Activated T-helper 17 cell treated with anti-CD3 and anti-CD28 coated beads, Interleukin-2, amount 50 U/mL, for 72 hours (primary cell): Measurements from ENCODE around the gene MRGPRF. TPM values are rescaled to one million over a fixed set of nuclear protein-coding genes. Genes with fewer than 3 reads are reported as not detected.

Source experiments
- ATAC-seq: fragments of 150-1000 bp; cut with Tn5 transposase; replicated peaks from 2 replicates; pipeline ENCODE4 v1.10.0; 2021; ENCODE audit warnings: mild to moderate bottlenecking, moderate library complexity
- H3K27ac Mint-ChIP-seq: one replicate; pipeline ENCODE4 v1.8.0; 2022; ENCODE audit warnings: mixed read lengths
- H3K27me3 Mint-ChIP-seq: one replicate; pipeline ENCODE4 v1.8.0; 2022; ENCODE audit warnings: mixed read lengths
- H3K36me3 Mint-ChIP-seq: one replicate; pipeline ENCODE4 v1.8.0; 2022; ENCODE audit warnings: low read depth, mild to moderate bottlenecking, mixed read lengths
- H3K4me1 Mint-ChIP-seq: one replicate; pipeline ENCODE4 v1.8.0; 2022; ENCODE audit warnings: mixed read lengths
- H3K4me3 Mint-ChIP-seq: one replicate; pipeline ENCODE4 v1.8.0; 2022; ENCODE audit warnings: mild to moderate bottlenecking, mixed read lengths
- H3K9me3 Mint-ChIP-seq: one replicate; pipeline ENCODE4 v1.8.0; 2022; ENCODE audit warnings: mixed read lengths
- total RNA-seq, 2 donors: library from RNA; stranded (reverse); gene quantifications; one replicate each; pipeline ENCODE4 v1.2.3, GENCODE V29; 2022

MRGPRF gene
- total RNA-seq, 2 donors from 2014 or later: not detected

GRCh38 chr11:69040051-69040450 lies 27.0 kb upstream of the MRGPRF start:
- Mint-ChIP-seq H3K9me3 (no peaks in the 10 kb centered on the region), H3K27me3 (peaks cover 5% of the 10 kb centered on the region)

GRCh38 chr11:69039501-69039900 lies 26.5 kb upstream of the MRGPRF start:
- no peak for ATAC-seq
- no peak overlapping the region for H3K27ac Mint-ChIP-seq
- H3K36me3 Mint-ChIP-seq: no peaks in the 10 kb centered on the region
- H3K27me3 Mint-ChIP-seq: peaks cover 5% of the 10 kb centered on the region
- no peak overlapping the region for H3K4me3 Mint-ChIP-seq
- no peaks in the 10 kb centered on the region for H3K4me1 Mint-ChIP-seq
- no peaks in the 10 kb centered on the region for H3K9me3 Mint-ChIP-seq

More at GRCh38 chr11:69040051-69040450, 27.0 kb upstream of the MRGPRF start:
- ATAC-seq: no peak
- Mint-ChIP-seq H3K4me3 (no peak overlapping the region), H3K4me1 (no peaks in the 10 kb centered on the region), H3K36me3 (no peaks in the 10 kb centered on the region), H3K27ac (no peak overlapping the region)

DNA sequence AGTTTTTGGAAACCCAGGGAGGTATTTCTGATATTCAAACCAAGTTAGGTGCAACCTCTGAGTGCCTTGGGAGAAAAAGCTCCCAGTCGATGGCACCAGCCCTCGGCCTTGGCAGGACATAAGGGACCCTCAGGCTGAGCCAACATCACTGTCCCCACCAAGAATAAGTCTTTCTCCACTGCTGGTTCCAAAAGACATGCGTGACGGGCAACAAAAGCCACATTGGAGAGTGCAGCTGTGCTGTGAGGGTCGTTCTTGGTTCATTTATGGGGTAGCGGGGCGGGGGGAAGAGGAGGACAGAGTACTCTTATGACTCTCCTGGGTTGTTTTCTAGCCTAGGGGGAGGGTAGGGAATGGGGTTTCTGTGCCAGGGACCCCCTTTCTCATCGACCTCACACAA lies 24.5 kb upstream of the MRGPRF start:
- ATAC-seq: no peak
- Mint-ChIP-seq H3K36me3 (no peaks in the 10 kb centered on the region), H3K27ac (no peak overlapping the region), H3K9me3 (no peaks in the 10 kb centered on the region), H3K4me1 (no peaks in the 10 kb centered on the region), H3K4me3 (no peak overlapping the region), H3K27me3 (peaks cover 5% of the 10 kb centered on the region)

DNA sequence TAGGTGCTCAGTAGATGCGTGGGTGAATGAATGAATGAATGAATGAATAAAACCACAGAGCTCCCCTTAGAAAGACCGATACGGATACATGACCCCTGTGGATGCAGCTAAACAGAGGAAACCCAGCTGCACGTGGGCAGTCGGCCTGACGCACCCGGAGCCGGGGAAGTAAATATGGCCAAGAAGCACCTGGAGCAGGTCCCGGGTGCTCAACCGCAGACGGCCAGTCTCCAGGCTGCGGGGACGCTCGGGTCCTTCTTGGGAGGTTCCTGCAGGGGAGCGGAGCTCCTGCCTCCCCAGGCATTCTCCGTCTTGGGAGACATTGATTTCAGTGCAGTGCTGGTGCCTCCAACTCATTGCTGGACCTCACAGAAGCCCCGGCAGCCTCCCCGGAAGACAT lies 24.0 kb upstream of the MRGPRF start:
- Mint-ChIP-seq H3K27me3 (peaks cover 5% of the 10 kb centered on the region), H3K4me1 (no peaks in the 10 kb centered on the region), H3K9me3 (no peaks in the 10 kb centered on the region), H3K4me3 (no peak overlapping the region), H3K36me3 (no peaks in the 10 kb centered on the region), H3K27ac (no peak overlapping the region)
- no peak for ATAC-seq

GRCh38 chr11:69035946-69036340 lies 22.9 kb upstream of the MRGPRF start:
- H3K36me3 Mint-ChIP-seq: no peaks in the 10 kb centered on the region
- ATAC-seq: no peak
- peaks cover 5% of the 10 kb centered on the region for H3K27me3 Mint-ChIP-seq
- H3K9me3 Mint-ChIP-seq: no peaks in the 10 kb centered on the region
- no peak overlapping the region for H3K4me3 Mint-ChIP-seq
- H3K4me1 Mint-ChIP-seq: no peaks in the 10 kb centered on the region
- H3K27ac Mint-ChIP-seq: no peak overlapping the region

- H3K36me3 Mint-ChIP-seq: no peaks in the 10 kb centered on the region
- no peaks in the 10 kb centered on the region for H3K9me3 Mint-ChIP-seq
- no peak overlapping the region for H3K27ac Mint-ChIP-seq
- peaks cover 5% of the 10 kb centered on the region for H3K27me3 Mint-ChIP-seq
- H3K4me3 Mint-ChIP-seq: no peak overlapping the region
- no peak for ATAC-seq
- no peaks in the 10 kb centered on the region for H3K4me1 Mint-ChIP-seq
These were observed 22.3 kb upstream of the MRGPRF start for GRCh38 chr11:69035150-69035945.

- Mint-ChIP-seq H3K4me3 (no peak overlapping the region), H3K27me3 (peaks cover 5% of the 10 kb centered on the region), H3K4me1 (no peaks in the 10 kb centered on the region), H3K27ac (no peak overlapping the region), H3K36me3 (no peaks in the 10 kb centered on the region), H3K9me3 (no peaks in the 10 kb centered on the region)
- no peak for ATAC-seq
These were observed 21.2 kb upstream of the MRGPRF start for GRCh38 chr11:69034123-69034867.

GRCh38 chr11:69033431-69033830 lies 20.4 kb upstream of the MRGPRF start:
- H3K9me3 Mint-ChIP-seq: no peaks in the 10 kb centered on the region
- no peak overlapping the region for H3K4me3 Mint-ChIP-seq
- no peak overlapping the region for H3K27ac Mint-ChIP-seq
- no peaks in the 10 kb centered on the region for H3K36me3 Mint-ChIP-seq
- H3K27me3 Mint-ChIP-seq: peaks cover 5% of the 10 kb centered on the region
- no peaks in the 10 kb centered on the region for H3K4me1 Mint-ChIP-seq
- ATAC-seq: no peak

- Mint-ChIP-seq H3K9me3 (no peaks in the 10 kb centered on the region), H3K4me3 (no peak overlapping the region), H3K4me1 (no peaks in the 10 kb centered on the region), H3K36me3 (no peaks in the 10 kb centered on the region), H3K27me3 (peaks cover 5% of the 10 kb centered on the region), H3K27ac (no peak overlapping the region)
- no peak for ATAC-seq
These were observed 19.8 kb upstream of the MRGPRF start for GRCh38 chr11:69032833-69033232.

GRCh38 chr11:69030301-69030700 lies 17.3 kb upstream of the MRGPRF start:
- no peaks in the 10 kb centered on the region for H3K27me3 Mint-ChIP-seq
- H3K4me3 Mint-ChIP-seq: no peak overlapping the region
- no peak overlapping the region for H3K27ac Mint-ChIP-seq
- no peaks in the 10 kb centered on the region for H3K9me3 Mint-ChIP-seq
- no peak for ATAC-seq
- no peaks in the 10 kb centered on the region for H3K4me1 Mint-ChIP-seq
- no peaks in the 10 kb centered on the region for H3K36me3 Mint-ChIP-seq

GRCh38 chr11:69027704-69028372 lies 14.8 kb upstream of the MRGPRF start:
- Mint-ChIP-seq H3K27me3 (no peaks in the 10 kb centered on the region), H3K36me3 (no peaks in the 10 kb centered on the region), H3K4me3 (no peak overlapping the region), H3K4me1 (no peaks in the 10 kb centered on the region), H3K9me3 (no peaks in the 10 kb centered on the region), H3K27ac (no peak overlapping the region)
- ATAC-seq: no peak

DNA sequence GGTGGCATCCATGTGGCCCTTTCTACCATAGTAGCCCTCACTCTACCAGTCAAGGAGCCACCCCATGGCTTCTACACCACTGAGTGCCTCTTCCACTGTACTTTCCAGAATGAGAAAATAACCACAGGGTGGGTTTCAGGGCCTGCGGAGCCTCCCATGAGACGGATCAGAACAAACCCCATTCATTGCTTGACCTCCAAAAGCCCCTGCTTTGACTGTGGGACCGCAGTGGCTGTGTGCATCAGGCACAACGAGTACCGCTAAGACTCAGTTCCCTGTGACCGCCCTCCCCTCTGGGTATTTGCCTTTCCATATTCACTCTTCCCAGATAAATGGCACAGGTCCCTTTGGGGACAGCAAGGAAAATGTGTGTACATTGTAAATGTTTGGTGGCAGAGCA lies 11.5 kb upstream of the MRGPRF start:
- H3K27ac Mint-ChIP-seq: no peak overlapping the region
- H3K4me1 Mint-ChIP-seq: no peaks in the 10 kb centered on the region
- no peak for ATAC-seq
- no peaks in the 10 kb centered on the region for H3K36me3 Mint-ChIP-seq
- H3K4me3 Mint-ChIP-seq: no peak overlapping the region
- H3K9me3 Mint-ChIP-seq: no peaks in the 10 kb centered on the region
- H3K27me3 Mint-ChIP-seq: no peaks in the 10 kb centered on the region

GRCh38 chr11:69022260-69022659 lies 9.2 kb upstream of the MRGPRF start:
- H3K4me1 Mint-ChIP-seq: no peaks in the 10 kb centered on the region
- H3K9me3 Mint-ChIP-seq: no peaks in the 10 kb centered on the region
- H3K27me3 Mint-ChIP-seq: no peaks in the 10 kb centered on the region
- ATAC-seq: no peak
- no peak overlapping the region for H3K4me3 Mint-ChIP-seq
- H3K36me3 Mint-ChIP-seq: no peaks in the 10 kb centered on the region
- H3K27ac Mint-ChIP-seq: no peak overlapping the region

- H3K27me3 Mint-ChIP-seq: no peaks in the 10 kb centered on the region
- no peak overlapping the region for H3K27ac Mint-ChIP-seq
- no peaks in the 10 kb centered on the region for H3K9me3 Mint-ChIP-seq
- H3K36me3 Mint-ChIP-seq: no peaks in the 10 kb centered on the region
- no peak for ATAC-seq
- no peak overlapping the region for H3K4me3 Mint-ChIP-seq
- H3K4me1 Mint-ChIP-seq: no peaks in the 10 kb centered on the region
These were observed 5.9 kb upstream of the MRGPRF start for GRCh38 chr11:69018924-69019323.

GRCh38 chr11:69017951-69018350 lies 4.9 kb upstream of the MRGPRF start:
- Mint-ChIP-seq H3K27me3 (no peaks in the 10 kb centered on the region), H3K36me3 (no peaks in the 10 kb centered on the region), H3K4me1 (no peaks in the 10 kb centered on the region), H3K4me3 (no peak overlapping the region), H3K27ac (no peak overlapping the region), H3K9me3 (no peaks in the 10 kb centered on the region)
- no peak for ATAC-seq
